Measurements from ENCODE around the gene ANAPC2. TPM values are rescaled to one million over a fixed set of nuclear protein-coding genes. Genes with fewer than 3 reads are reported as not detected.

The ANAPC2 gene, protein sequence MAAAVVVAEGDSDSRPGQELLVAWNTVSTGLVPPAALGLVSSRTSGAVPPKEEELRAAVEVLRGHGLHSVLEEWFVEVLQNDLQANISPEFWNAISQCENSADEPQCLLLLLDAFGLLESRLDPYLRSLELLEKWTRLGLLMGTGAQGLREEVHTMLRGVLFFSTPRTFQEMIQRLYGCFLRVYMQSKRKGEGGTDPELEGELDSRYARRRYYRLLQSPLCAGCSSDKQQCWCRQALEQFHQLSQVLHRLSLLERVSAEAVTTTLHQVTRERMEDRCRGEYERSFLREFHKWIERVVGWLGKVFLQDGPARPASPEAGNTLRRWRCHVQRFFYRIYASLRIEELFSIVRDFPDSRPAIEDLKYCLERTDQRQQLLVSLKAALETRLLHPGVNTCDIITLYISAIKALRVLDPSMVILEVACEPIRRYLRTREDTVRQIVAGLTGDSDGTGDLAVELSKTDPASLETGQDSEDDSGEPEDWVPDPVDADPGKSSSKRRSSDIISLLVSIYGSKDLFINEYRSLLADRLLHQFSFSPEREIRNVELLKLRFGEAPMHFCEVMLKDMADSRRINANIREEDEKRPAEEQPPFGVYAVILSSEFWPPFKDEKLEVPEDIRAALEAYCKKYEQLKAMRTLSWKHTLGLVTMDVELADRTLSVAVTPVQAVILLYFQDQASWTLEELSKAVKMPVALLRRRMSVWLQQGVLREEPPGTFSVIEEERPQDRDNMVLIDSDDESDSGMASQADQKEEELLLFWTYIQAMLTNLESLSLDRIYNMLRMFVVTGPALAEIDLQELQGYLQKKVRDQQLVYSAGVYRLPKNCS
- 10 to 100 TPM; 35.5 to 56.7 (median 49.2) TPM for polyA plus RNA-seq (ENCODE audit: insufficient read length in 3 of 3)
- long read RNA-seq, donor 1, partial matches to known transcripts = 0 of 4 reads
- long read RNA-seq, donor 1, other reads (novel, unspliced or antisense) = 0 of 4 reads
- long read RNA-seq, donor 2, partial matches to known transcripts = 0 of 4 reads
- long read RNA-seq, donor 2, other reads (novel, unspliced or antisense) = 0 of 4 reads
- long read RNA-seq, donor 3, transcript ANAPC2-208 (2 exons, 1,565 nt) = major isoform, 6 of 8 reads
- long read RNA-seq, donor 3, partial matches to known transcripts = 0 of 8 reads
- long read RNA-seq, donor 3, other reads (novel, unspliced or antisense) = 0 of 8 reads
- long read RNA-seq, donor 4, partial matches to known transcripts = 0 of 8 reads
- long read RNA-seq, donor 4, other reads (novel, unspliced or antisense) = 0 of 8 reads
- long read RNA-seq, donor 5 = 0 reads
- long read RNA-seq, donor 6, partial matches to known transcripts = 0 of 5 reads
- long read RNA-seq, donor 6, other reads (novel, unspliced or antisense) = 0 of 5 reads
- long read RNA-seq, donor 7, partial matches to known transcripts = 103 of 115 reads
- long read RNA-seq, donor 7, other reads (novel, unspliced or antisense) = 7 of 115 reads
- long read RNA-seq, donor 8, transcript ANAPC2-208 (2 exons, 1,565 nt) = minor isoform, 6 of 268 reads
- long read RNA-seq, donor 8, transcript ANAPC2-201 (13 exons, 2,632 nt) = major isoform, 8 of 268 reads
- long read RNA-seq, donor 8, partial matches to known transcripts = 179 of 268 reads
- long read RNA-seq, donor 8, other reads (novel, unspliced or antisense) = 72 of 268 reads
- long read RNA-seq, donor 9, partial matches to known transcripts = 0 of 6 reads
- long read RNA-seq, donor 9, other reads (novel, unspliced or antisense) = 0 of 6 reads
- long read RNA-seq, donor 10, partial matches to known transcripts = 0 of 8 reads
- long read RNA-seq, donor 10, other reads (novel, unspliced or antisense) = 0 of 8 reads
- long read RNA-seq, donor 11, partial matches to known transcripts = 0 of 2 reads
- long read RNA-seq, donor 11, other reads (novel, unspliced or antisense) = 0 of 2 reads
- long read RNA-seq, donor 12, partial matches to known transcripts = 47 of 81 reads
- long read RNA-seq, donor 12, other reads (novel, unspliced or antisense) = 32 of 81 reads
- long read RNA-seq, donor 13 = 0 reads
- long read RNA-seq, donor 14, transcript ANAPC2-201 (13 exons, 2,632 nt) = major isoform, 6 of 7 reads
- long read RNA-seq, donor 14, partial matches to known transcripts = 0 of 7 reads
- long read RNA-seq, donor 14, other reads (novel, unspliced or antisense) = 0 of 7 reads
- long read RNA-seq, donor 15, partial matches to known transcripts = 0 of 2 reads
- long read RNA-seq, donor 15, other reads (novel, unspliced or antisense) = 0 of 2 reads
- long read RNA-seq, donor 16, transcript ANAPC2-208 (2 exons, 1,565 nt) = minor isoform, 7 of 262 reads
- long read RNA-seq, donor 16, transcript ANAPC2-201 (13 exons, 2,632 nt) = major isoform, 13 of 262 reads
- long read RNA-seq, donor 16, partial matches to known transcripts = 133 of 262 reads
- long read RNA-seq, donor 16, other reads (novel, unspliced or antisense) = 106 of 262 reads

DNA sequence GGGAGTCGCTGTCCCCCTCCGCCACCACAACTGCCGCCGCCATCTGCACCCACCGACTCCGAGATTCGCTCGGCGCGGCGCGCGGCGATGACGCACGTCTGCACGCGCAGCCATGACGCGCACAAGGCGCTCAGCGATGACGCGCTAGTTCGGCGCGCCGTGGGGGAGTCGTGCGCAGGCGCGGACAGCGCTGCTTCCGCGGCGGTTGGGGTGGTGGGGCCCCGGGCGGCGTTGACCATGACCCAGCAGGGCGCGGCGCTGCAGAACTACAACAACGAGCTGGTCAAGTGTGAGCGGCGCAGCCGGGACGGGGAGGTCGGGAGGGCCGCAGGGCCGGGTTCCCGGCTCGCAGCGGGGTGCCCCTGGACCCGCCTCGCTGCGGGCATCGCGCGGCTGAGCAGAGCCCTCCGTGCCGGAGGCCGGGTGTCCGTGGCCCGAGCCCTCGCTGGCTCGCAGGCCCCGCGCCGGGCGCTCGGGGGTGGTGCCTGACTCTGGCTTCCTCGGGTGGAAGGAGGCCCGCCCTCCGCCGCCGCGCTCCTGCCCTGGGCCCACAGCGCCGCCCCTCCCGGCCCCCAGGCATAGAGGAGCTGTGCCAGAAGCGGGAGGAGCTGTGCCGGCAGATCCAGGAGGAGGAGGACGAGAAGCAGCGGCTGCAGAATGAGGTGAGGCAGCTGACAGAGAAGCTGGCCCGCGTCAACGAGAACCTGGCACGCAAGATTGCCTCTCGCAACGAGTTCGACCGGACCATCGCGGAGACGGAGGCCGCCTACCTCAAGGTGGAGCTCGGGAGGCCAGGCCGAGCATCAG lies at the start of gene ANAPC2, which contains the start of gene SSNA1:
ANAPC2 (minus strand) TSS at position 71 of the 807 bp plus-strand sequence; CDS start at position 43, 28 bp downstream.
SSNA1 (plus strand) TSS at position 187 of the 807 bp plus-strand sequence; CDS start at position 238, 51 bp downstream.
- peak; percentile 89 to 98 (median 94) for DNase-seq (ENCODE audit: extremely low read depth in 1 of 11, low read depth in 9 of 11, low spot score in 4 of 11)

DNA sequence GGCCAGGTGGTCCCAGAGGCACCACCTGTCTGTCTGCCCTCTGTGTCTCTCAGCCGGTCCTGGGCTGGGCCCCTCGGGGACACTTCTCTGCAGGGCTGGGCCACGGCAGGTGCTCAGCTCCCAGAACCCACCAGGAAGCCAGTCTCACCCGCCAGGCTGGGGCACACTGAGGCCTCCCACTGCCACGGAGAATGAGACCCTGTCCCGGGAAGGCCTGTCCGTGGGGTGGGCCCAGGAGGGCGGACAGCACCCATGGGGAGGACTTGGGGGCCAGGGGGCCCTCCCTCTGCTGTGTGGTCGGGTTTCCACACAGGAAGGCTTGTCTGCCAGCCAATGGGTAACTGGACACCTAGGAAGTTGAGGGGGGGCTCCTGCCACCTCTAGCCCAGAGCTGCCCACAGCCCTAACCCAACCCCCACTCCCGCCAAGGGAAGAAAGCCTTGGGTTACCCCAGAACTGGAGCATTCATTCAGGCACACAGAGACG lies 48.6 kb upstream of the ANAPC2 start:
- no peak for DNase-seq (ENCODE audit: extremely low read depth in 1 of 11, low read depth in 9 of 11, low spot score in 4 of 11)

DNA sequence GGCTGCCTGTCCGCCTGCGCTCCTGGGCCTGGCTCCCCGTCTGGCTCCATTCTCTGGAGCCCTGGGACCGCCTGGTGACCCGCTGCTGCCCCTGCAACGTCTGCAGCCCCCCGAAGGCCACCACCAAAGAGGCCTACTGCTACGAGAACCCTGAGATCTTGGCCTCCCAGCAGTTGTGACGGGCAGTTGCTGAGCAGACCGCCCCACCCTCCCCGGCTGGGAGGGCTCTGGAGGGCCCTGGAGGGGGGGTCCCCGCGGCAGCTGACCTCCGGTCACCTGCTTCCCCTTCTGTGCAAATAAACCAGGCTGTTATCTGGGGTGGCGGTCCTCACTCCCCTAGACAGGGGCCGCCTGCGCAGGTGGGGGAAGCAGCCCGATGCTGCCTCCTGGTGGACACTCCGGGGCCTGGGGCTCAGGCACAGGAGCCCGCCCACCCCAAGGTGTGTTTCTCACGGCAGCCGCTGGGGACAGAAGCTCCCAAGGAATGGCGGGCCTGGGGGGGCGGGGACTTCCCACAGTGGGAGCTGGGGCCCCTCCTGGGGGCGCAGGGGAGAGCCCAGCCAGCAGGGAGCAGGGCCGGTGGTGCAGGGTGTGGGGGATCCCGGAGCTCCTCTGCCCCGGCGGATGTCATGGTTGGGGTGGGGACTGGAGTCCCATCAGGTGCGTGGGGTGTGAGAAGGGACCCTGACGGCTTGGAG lies 48.0 kb upstream of the ANAPC2 start:
- DNase-seq (ENCODE audit: extremely low read depth in 1 of 11, low read depth in 9 of 11, low spot score in 4 of 11) = peak in 8 of 11 donors; percentile 59 to 86 (median 76)

DNA sequence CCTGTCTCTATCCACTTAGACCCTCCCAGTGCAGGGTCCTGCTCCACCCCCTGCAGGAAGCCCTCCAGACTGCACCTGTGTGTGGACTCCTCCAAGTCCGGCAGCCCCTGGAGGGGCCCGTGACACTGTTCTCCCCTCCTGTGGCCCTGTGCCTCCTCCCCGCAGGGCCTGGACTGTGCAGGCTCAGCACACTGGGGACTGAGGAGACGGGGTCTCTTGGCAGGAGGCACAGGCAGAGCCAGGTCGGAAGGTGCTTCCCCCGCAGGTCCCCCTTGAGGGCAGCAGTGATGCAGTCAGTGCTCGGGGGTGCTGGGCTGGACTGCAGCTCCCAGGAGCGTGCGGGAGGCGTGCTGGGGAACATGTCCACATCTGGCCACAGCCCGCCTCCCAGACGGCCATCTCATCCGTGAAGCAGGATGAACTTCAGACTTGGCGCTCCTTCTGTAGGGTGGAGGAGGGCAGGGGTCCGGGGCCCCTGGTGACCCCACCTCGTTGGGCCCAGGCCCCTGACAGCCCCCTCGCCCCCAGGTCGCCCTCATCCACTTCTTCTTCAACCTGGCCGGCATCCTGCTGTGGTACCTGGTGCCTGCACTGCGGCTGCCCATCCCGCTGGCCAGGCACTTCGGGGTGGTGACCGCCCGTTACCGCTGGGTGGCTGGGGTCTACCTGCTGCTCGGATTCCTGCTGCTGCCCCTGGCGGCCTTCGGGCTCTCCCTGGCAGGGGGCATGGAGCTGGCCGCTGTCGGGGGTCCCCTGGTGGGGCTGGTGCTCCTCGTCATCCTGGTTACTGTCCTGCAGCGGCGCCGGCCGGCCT lies 47.3 kb upstream of the ANAPC2 start:
- DNase-seq (ENCODE audit: extremely low read depth in 1 of 11, low read depth in 9 of 11, low spot score in 4 of 11) = no peak

DNA sequence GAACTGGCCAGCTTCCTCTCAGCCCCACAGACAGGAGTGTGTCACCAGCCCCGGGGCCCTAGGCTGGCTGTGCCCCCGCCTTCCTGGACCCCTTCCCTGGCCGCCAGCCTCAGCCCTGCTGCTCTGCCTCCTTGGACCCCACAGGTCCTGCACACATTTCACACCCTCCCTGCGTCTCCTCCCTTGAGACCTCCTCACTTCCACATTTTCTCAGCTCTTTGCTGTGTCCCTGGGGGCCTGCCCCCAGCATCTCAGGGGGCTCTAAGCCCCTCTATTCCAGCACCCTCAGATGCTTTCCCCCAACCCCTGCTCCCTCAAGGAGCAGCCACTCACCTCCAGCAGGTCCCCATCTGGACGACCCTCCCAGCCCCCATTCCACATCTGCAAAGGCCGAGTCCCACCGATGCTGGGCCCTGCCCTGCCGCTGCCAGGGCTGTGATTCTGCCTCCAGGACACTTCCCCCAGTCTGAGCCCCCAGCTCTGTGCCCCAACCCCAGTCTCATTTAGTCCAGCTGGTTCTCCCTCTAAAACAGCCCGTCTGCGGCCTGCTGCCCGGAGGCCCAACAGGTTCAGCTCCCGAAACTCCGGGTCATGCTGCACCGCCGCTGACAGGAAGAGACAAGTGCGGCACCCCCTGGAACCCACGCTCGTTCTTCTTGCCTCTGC lies 46.5 kb upstream of the ANAPC2 start:
- no peak for DNase-seq (ENCODE audit: extremely low read depth in 1 of 11, low read depth in 9 of 11, low spot score in 4 of 11)

DNA sequence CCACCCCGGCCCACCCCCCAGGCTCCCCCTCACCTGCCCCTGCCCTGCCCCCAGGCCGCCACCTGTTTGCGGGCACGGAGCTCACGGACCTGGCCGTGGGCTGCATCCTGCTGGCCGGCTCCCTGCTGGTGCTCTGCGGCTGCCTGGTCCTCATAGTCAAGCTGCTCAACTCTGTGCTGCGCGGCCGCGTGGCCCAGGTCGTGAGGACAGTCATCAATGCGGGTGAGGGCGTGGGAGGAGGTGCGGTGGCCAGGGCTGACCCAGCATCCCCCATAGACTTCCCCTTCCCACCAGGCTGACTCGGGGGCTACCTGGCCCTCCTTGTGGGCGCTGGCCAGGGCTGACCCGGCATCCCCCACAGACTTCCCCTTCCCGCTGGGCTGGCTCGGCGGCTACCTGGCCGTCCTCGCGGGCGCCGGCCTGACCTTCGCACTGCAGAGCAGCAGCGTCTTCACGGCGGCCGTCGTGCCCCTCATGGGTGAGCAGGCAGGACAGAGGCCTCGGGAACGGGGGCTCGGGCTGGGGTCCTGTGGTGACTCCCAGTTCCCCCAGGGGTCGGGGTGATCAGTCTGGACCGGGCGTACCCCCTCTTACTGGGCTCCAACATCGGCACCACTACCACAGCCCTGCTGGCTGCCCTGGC lies 45.8 kb upstream of the ANAPC2 start:
- DNase-seq (ENCODE audit: extremely low read depth in 1 of 11, low read depth in 9 of 11, low spot score in 4 of 11) = no peak

DNA sequence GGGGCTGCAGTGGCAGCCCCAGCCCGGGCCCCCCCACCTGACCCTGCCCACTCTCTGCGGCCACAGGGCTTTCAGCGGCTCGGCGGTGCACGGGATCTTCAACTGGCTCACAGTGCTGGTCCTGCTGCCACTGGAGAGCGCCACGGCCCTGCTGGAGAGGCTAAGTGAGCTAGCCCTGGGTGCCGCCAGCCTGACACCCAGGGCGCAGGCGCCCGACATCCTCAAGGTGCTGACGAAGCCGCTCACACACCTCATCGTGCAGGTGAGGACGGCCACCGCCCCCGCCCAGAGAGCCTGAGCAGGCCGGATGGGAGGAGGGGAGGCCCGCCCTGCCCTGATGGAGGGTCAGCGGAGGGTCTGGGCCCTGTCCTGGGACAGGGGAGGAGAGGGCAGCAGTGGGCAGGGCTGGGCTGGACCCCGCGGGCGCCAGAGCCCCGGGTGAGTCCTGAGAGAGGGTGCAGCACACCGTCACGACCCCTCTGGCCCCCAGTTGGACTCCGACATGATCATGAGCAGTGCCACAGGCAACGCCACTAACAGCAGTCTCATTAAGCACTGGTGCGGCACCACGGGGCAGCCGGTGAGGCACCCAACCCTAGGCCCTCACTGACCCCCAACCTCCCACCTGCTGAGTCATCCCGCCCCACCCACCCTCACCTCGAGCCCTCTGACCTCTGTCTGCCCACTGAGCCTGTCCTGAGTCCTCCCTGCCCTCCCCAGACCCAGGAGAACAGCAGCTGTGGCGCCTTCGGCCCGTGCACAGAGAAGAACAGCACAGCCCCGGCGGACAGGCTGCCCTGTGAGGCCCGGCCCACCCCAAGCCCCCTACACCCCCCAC lies 45.0 kb upstream of the ANAPC2 start:
- DNase-seq (ENCODE audit: extremely low read depth in 1 of 11, low read depth in 9 of 11, low spot score in 4 of 11) = no peak

DNA sequence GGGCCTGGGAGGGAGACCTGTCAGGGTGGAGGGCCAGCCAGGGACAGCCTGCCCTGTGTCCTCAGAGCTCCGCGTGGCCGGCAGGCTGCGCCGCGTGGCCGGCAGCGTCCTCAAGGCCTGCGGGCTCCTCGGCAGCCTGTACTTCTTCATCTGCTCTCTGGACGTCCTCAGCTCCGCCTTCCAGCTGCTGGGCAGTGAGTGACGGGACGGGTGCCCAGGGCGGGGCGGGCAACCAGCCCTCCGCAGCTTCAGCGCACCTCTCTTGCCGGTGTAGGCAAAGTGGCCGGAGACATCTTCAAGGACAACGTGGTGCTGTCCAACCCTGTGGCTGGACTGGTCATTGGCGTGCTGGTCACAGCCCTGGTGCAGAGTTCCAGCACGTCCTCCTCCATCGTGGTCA lies 44.1 kb upstream of the ANAPC2 start:
- DNase-seq (ENCODE audit: extremely low read depth in 1 of 11, low read depth in 9 of 11, low spot score in 4 of 11) = no peak

DNA sequence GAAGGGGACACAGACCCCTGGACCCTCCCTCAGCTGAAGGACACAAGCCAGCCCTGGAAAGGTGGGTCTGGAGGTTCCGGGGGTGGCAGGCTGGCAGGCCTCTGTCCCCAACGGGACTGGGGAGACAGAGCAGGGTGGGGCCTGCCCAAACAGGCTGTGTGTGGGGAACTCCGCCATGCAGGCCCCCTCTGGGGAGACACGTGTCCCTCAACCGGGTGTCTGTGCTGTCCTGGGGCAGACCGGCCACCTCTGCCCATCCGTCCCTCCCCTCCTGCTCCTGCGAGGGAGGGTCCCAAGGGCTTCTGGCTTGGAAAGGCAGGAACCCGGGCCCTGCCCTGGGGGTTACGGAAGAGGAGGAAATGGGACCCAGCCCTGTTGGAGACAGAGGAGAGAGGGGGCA lies 43.7 kb upstream of the ANAPC2 start:
- no peak for DNase-seq (ENCODE audit: extremely low read depth in 1 of 11, low read depth in 9 of 11, low spot score in 4 of 11)

DNA sequence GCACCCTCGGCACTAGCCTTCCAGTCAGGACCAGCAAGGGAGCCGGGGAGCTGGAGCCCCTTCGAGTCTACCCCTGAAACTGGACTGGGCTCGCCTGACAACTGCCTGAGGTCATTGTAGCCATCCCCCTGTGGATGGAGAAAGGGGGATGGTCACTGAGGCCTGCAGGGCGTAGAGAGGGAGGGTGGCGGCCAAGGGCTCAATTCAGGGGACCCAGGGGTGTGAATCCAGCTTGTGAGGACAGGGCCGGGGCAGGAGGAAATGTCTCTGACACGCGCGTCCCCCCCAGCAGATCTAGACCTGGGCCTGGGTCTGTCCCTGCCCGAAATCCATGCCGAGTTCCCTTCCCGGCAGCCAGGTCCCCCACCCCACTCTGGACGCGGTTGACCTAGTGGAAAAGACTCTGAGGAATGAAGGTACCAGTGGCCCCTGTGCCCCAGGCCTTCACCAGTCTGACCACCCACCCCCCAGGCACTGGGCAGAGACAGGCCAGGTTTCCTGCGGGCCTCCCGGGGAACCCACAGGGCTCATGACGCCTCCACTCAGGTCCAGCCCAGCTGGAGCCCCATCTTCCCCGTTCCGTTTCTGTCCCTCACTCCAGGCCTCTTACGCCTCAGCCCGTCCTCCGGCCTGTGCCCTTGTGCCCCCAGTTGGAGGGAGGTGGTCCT lies 43.1 kb upstream of the ANAPC2 start:
- DNase-seq (ENCODE audit: extremely low read depth in 1 of 11, low read depth in 9 of 11, low spot score in 4 of 11) = no peak

DNA sequence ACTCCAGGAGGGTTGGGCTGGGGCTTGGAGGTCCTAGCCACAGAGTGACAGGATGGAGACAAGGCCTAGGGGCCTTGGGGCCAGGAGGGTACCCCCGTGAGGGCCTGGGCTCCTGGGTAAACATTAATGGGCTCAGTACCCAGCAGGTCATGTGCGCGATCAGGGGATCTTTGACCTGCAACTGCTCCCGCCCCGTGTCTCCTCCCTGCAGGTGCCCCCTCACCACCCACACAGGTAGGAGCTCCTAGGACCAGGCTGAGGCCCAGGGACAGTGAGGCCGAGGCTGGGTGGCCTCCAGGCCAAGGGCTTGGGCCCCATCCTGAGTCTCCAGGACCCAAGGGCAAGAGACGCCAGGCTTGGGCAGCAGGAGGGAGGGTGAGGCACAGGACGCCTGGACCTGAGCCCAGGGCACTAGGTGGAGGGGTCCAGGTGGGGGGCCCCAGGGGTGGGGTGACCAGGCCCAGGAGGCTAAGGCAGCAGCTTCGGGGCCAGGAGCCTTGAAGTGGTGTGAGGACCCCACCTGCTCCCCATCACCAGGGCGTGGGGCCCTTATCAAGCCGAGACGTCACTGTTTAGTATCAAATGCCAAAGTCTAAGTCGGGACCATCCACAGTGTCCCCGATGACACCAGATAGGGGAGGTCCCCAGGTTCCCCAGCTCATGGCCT lies 42.5 kb upstream of the ANAPC2 start, which contains the start of gene SLC34A3:
SLC34A3 (plus strand) TSS at position 197 of the 667 bp plus-strand sequence. CDS start 802 bp downstream, outside the sequence.
- no peak for DNase-seq (ENCODE audit: extremely low read depth in 1 of 11, low read depth in 9 of 11, low spot score in 4 of 11)
